Naive thymus-derived CD4-positive, alpha-beta T cell (primary cell): ENCODE results near the gene CDKN2B-AS1. TPM values are rescaled to one million over a fixed set of nuclear protein-coding genes. Genes with fewer than 3 reads are reported as not detected.

Experiments used
- ATAC-seq: fragments of 150-1000 bp; cut with Tn5 transposase; 2 replicates; pipeline ENCODE4 v1.10.0; 2021; ENCODE audit warnings: mild to moderate bottlenecking, moderate library complexity
- CTCF ChIA-PET: fragments of 350-600 bp; sonication (Branson Sonifier 250); formaldehyde crosslinking; loops from one replicate; lab custom pipeline; 2021; ENCODE audit warnings: antibody characterized with exemption; lab: Charles Lee
- POLR2A ChIA-PET: fragments of 350-600 bp; sonication (Branson Sonifier 250); formaldehyde crosslinking; loops from one replicate; lab custom pipeline; 2021; ENCODE audit warnings: antibody characterized with exemption, inconsistent platforms; lab: Charles Lee
- DNase-seq, 9 donors: peaks; one replicate each; pipeline versions ENCODE4 v3.0.0 to v3.0.0-alpha.2; 2020 to 2022; ENCODE audit warnings: mixed read lengths in 1 of 9
- H3K27ac ChIP-seq: one replicate; pipeline ENCODE4 v1.7.0; 2013; ENCODE audit warnings: mild to moderate bottlenecking, low read depth, low read length, moderate library complexity
- H3K27me3 ChIP-seq, 2 donors: one replicate each; pipeline ENCODE4 v1.7.0; 2013; ENCODE audit warnings: low read length in 2 of 2, mild to moderate bottlenecking in 2 of 2, moderate library complexity in 2 of 2; ENCODE audit not compliant: control insufficient read depth in 2 of 2, insufficient read depth in 2 of 2
- H3K36me3 ChIP-seq, 3 experiments: 1 replicate in 2 of 3; 2 replicates in 1 of 3; pipeline ENCODE4 v1.7.0; 2013; ENCODE audit warnings: low read length in 3 of 3, mild to moderate bottlenecking in 3 of 3, moderate library complexity in 1 of 3; ENCODE audit not compliant: insufficient read depth in 3 of 3, control insufficient read depth in 2 of 3
- H3K4me1 ChIP-seq, 2 donors: one replicate each; pipeline ENCODE4 v1.7.0; 2013; ENCODE audit warnings: low read length in 2 of 2, mild to moderate bottlenecking in 2 of 2, moderate library complexity in 1 of 2; ENCODE audit not compliant: control insufficient read depth in 2 of 2, insufficient read depth in 2 of 2
- H3K4me3 ChIP-seq: 2 replicates; pipeline ENCODE4 v1.7.0; 2013; ENCODE audit warnings: mild to moderate bottlenecking, low read length
- H3K9me3 ChIP-seq, 3 experiments: 1 replicate in 2 of 3; 2 replicates in 1 of 3; pipeline ENCODE4 v1.7.0; 2013; ENCODE audit warnings: low read length in 3 of 3; ENCODE audit not compliant: control insufficient read depth in 2 of 3
- H3K27ac Mint-ChIP-seq, 9 donors: one replicate each; pipeline ENCODE4 v1.8.0; 2020 to 2022; ENCODE audit warnings: mixed read lengths in 9 of 9, mild to moderate bottlenecking in 8 of 9, moderate library complexity in 5 of 9, inconsistent platforms in 2 of 9
- H3K27me3 Mint-ChIP-seq, 5 donors: one replicate each; pipeline ENCODE4 v1.8.0; 2021 to 2022; ENCODE audit warnings: mixed read lengths in 5 of 5, mild to moderate bottlenecking in 1 of 5
- H3K36me3 Mint-ChIP-seq, 5 donors: one replicate each; pipeline ENCODE4 v1.8.0; 2020 to 2022; ENCODE audit warnings: mixed read lengths in 5 of 5, mild to moderate bottlenecking in 3 of 5, inconsistent platforms in 1 of 5
- H3K4me1 Mint-ChIP-seq, 7 donors: one replicate each; pipeline ENCODE4 v1.8.0; 2020 to 2022; ENCODE audit warnings: mixed read lengths in 7 of 7, mild to moderate bottlenecking in 3 of 7, inconsistent platforms in 1 of 7
- H3K4me3 Mint-ChIP-seq, 10 donors: one replicate each; pipeline ENCODE4 v1.8.0; 2020 to 2022; ENCODE audit warnings: mild to moderate bottlenecking in 10 of 10, mixed read lengths in 10 of 10, moderate library complexity in 6 of 10, inconsistent platforms in 2 of 10
- H3K9me3 Mint-ChIP-seq, 11 donors: one replicate each; pipeline ENCODE4 v1.8.0; 2020 to 2022; ENCODE audit warnings: mixed read lengths in 11 of 11, mild to moderate bottlenecking in 4 of 11, inconsistent platforms in 1 of 11, moderate library complexity in 1 of 11
- intact Hi-C, 2 donors: fragments of 100-400 bp; cut with micrococcal nuclease; formaldehyde crosslinking; loops; one replicate each; pipeline ENCODE4 v1.15.1; 2023
- polyA plus RNA-seq, 2 donors: library from polyadenylated mRNA; unstranded; fragments of 300-500 nt; fragmentation: Illumina TruSeq; gene quantifications; one replicate each; pipeline ENCODE4 v1.2.3, GENCODE V29; 2021
- total RNA-seq, 6 experiments: library from RNA in 5 of 6; stranded (reverse) in 5 of 6; gene quantifications; 1 replicate in 5 of 6; 2 replicates in 1 of 6; pipeline ENCODE4 v1.2.3 and lab custom pipeline; 2021 to 2026

The CDKN2B-AS1 gene
- total and polyA plus RNA-seq, 7 experiments from 2014 or later: 0.21 to 3.5 (median 0.61) TPM; not detected in 4

- DNase-seq (no peak), ATAC-seq (no peak)
- intact Hi-C loops: no loop called here
- H3K4me1 ChIP-seq: no peaks in the 10 kb centered on the region
- no peak overlapping the region for H3K4me3 ChIP-seq
- Mint-ChIP-seq H3K4me1 (peaks cover 0 to 2% (median 0%) of the 10 kb centered on the region in 7 donors), H3K27ac (no peak overlapping the region), H3K4me3 (no peak overlapping the region), H3K36me3 (no peaks in the 10 kb centered on the region), H3K9me3 (no peaks in the 10 kb centered on the region), H3K27me3 (peaks cover 0 to 34% (median 2%) of the 10 kb centered on the region in 5 donors)
- no peaks in the 10 kb centered on the region for H3K9me3 ChIP-seq
- H3K27me3 ChIP-seq: no peaks in the 10 kb centered on the region
- H3K36me3 ChIP-seq: no peaks in the 10 kb centered on the region
- POLR2A ChIA-PET: no interaction called here
- CTCF ChIA-PET: no interaction called here
- H3K27ac ChIP-seq: no peak overlapping the region
These were observed 162.0 kb downstream of the CDKN2B-AS1 start for GRCh38 chr9:22156586-22156985.

GRCh38 chr9:22157276-22157675 lies 162.7 kb downstream of the CDKN2B-AS1 start:
- no peak for ATAC-seq
- ChIA-PET CTCF (no interaction called here), POLR2A (no interaction called here)
- H3K36me3 ChIP-seq: no peaks in the 10 kb centered on the region
- H3K9me3 ChIP-seq: no peaks in the 10 kb centered on the region
- H3K4me3 ChIP-seq: no peak overlapping the region
- no peak overlapping the region for H3K4me3 Mint-ChIP-seq
- no peaks in the 10 kb centered on the region for H3K4me1 Mint-ChIP-seq
- no peaks in the 10 kb centered on the region for H3K4me1 ChIP-seq
- intact Hi-C loops: no loop called here
- DNase-seq: no peak
- H3K27me3 Mint-ChIP-seq: peaks cover 0 to 39% (median 4%) of the 10 kb centered on the region in 5 donors
- H3K27ac ChIP-seq: no peak overlapping the region
- H3K36me3 Mint-ChIP-seq: no peaks in the 10 kb centered on the region
- no peaks in the 10 kb centered on the region for H3K9me3 Mint-ChIP-seq
- H3K27ac Mint-ChIP-seq: no peak overlapping the region
- H3K27me3 ChIP-seq: no peaks in the 10 kb centered on the region

- Mint-ChIP-seq H3K27me3 (peaks cover 0 to 40% (median 7%) of the 10 kb centered on the region in 5 donors), H3K4me3 (no peak overlapping the region), H3K27ac (no peak overlapping the region), H3K4me1 (no peaks in the 10 kb centered on the region), H3K9me3 (no peaks in the 10 kb centered on the region), H3K36me3 (no peaks in the 10 kb centered on the region)
- ChIA-PET CTCF (no interaction called here), POLR2A (no interaction called here)
- Histone ChIP-seq H3K27me3 (no peaks in the 10 kb centered on the region), H3K4me1 (no peaks in the 10 kb centered on the region), H3K4me3 (no peak overlapping the region), H3K9me3 (no peaks in the 10 kb centered on the region), H3K36me3 (no peaks in the 10 kb centered on the region), H3K27ac (no peak overlapping the region)
- no peak for DNase-seq
- no peak for ATAC-seq
- intact Hi-C loops: no loop called here
These were observed 163.2 kb downstream of the CDKN2B-AS1 start for GRCh38 chr9:22157828-22158227.

- Mint-ChIP-seq H3K27ac (no peak overlapping the region), H3K9me3 (no peaks in the 10 kb centered on the region), H3K4me3 (no peak overlapping the region), H3K4me1 (no peaks in the 10 kb centered on the region), H3K36me3 (no peaks in the 10 kb centered on the region), H3K27me3 (peaks cover 0 to 41% (median 8%) of the 10 kb centered on the region in 5 donors)
- no peak for DNase-seq
- Histone ChIP-seq H3K4me1 (no peaks in the 10 kb centered on the region), H3K27ac (no peak overlapping the region), H3K4me3 (no peak overlapping the region), H3K9me3 (no peaks in the 10 kb centered on the region), H3K36me3 (no peaks in the 10 kb centered on the region), H3K27me3 (no peaks in the 10 kb centered on the region)
- CTCF ChIA-PET: no interaction called here
- intact Hi-C loops: no loop called here
- POLR2A ChIA-PET: no interaction called here
- no peak for ATAC-seq
These were observed 163.7 kb downstream of the CDKN2B-AS1 start for GRCh38 chr9:22158271-22158670.

GRCh38 chr9:22158927-22159346 lies 164.3 kb downstream of the CDKN2B-AS1 start:
- ATAC-seq (peak; percentile 65), DNase-seq (peak in 1 of 9 donors; percentile 24)
- Mint-ChIP-seq H3K27me3 (peaks cover 0 to 43% (median 8%) of the 10 kb centered on the region in 5 donors), H3K4me3 (no peak overlapping the region), H3K4me1 (no peaks in the 10 kb centered on the region), H3K36me3 (no peaks in the 10 kb centered on the region), H3K9me3 (no peaks in the 10 kb centered on the region), H3K27ac (no peak overlapping the region)
- Histone ChIP-seq H3K27ac (no peak overlapping the region), H3K4me1 (no peaks in the 10 kb centered on the region), H3K36me3 (no peaks in the 10 kb centered on the region), H3K4me3 (no peak overlapping the region), H3K27me3 (no peaks in the 10 kb centered on the region), H3K9me3 (no peaks in the 10 kb centered on the region)
- intact Hi-C loops: no loop called here
- CTCF ChIA-PET: no interaction called here
- POLR2A ChIA-PET: no interaction called here

GRCh38 chr9:22159586-22159985 lies 165.0 kb downstream of the CDKN2B-AS1 start:
- H3K4me3 ChIP-seq: no peak overlapping the region
- Mint-ChIP-seq H3K27me3 (peaks cover 0 to 48% (median 8%) of the 10 kb centered on the region in 5 donors), H3K27ac (no peak overlapping the region), H3K4me3 (no peak overlapping the region), H3K9me3 (no peaks in the 10 kb centered on the region), H3K4me1 (no peaks in the 10 kb centered on the region), H3K36me3 (no peaks in the 10 kb centered on the region)
- H3K36me3 ChIP-seq: no peaks in the 10 kb centered on the region
- ChIA-PET CTCF (no interaction called here), POLR2A (no interaction called here)
- no peak overlapping the region for H3K27ac ChIP-seq
- H3K9me3 ChIP-seq: no peaks in the 10 kb centered on the region
- DNase-seq: no peak
- H3K27me3 ChIP-seq: no peaks in the 10 kb centered on the region
- H3K4me1 ChIP-seq: no peaks in the 10 kb centered on the region
- ATAC-seq: no peak
- intact Hi-C loops: no loop called here

GRCh38 chr9:22160221-22160620 lies 165.6 kb downstream of the CDKN2B-AS1 start:
- ChIA-PET CTCF (no interaction called here), POLR2A (no interaction called here)
- intact Hi-C loops: no loop called here
- ATAC-seq (no peak), DNase-seq (no peak)
- Histone ChIP-seq H3K36me3 (no peaks in the 10 kb centered on the region), H3K4me3 (no peak overlapping the region), H3K4me1 (no peaks in the 10 kb centered on the region), H3K9me3 (no peaks in the 10 kb centered on the region), H3K27ac (no peak overlapping the region), H3K27me3 (no peaks in the 10 kb centered on the region)
- H3K4me1 Mint-ChIP-seq: no peaks in the 10 kb centered on the region
- no peaks in the 10 kb centered on the region for H3K36me3 Mint-ChIP-seq
- peaks cover 0 to 54% (median 8%) of the 10 kb centered on the region in 5 donors for H3K27me3 Mint-ChIP-seq
- H3K27ac Mint-ChIP-seq: no peak overlapping the region
- H3K9me3 Mint-ChIP-seq: no peaks in the 10 kb centered on the region
- H3K4me3 Mint-ChIP-seq: no peak overlapping the region
